Breast epithelium (tissue), 4 donors: Measurements from ENCODE around the gene ANKRD6. TPM values are rescaled to one million over a fixed set of nuclear protein-coding genes. Genes with fewer than 3 reads are reported as not detected.

Source experiments
- DNase-seq, 2 donors: peaks; one replicate each; pipeline ENCODE4 v3.0.0-alpha.2; 2019; ENCODE audit warnings: low spot score in 2 of 2
- H3K27ac ChIP-seq, 2 donors: fragments of 200-600 bp; sonication (generic) in 1 of 2; one replicate each; pipeline ENCODE4 v1.5.1; 2016 to 2019; ENCODE audit warnings: mild to moderate bottlenecking in 1 of 2
- H3K27me3 ChIP-seq, 2 donors: fragments of 200-600 bp; sonication (generic) in 1 of 2; one replicate each; pipeline versions ENCODE4 v1.5.1 to v1.6.0; 2017 to 2019; ENCODE audit warnings: control low read depth in 1 of 2, mild to moderate bottlenecking in 1 of 2
- H3K36me3 ChIP-seq: fragments of 200-600 bp; one replicate; pipeline ENCODE4 v1.5.1; 2019
- H3K4me1 ChIP-seq, 2 donors: fragments of 200-600 bp; sonication (generic); one replicate each; pipeline ENCODE4 v1.5.1; 2016 to 2019; ENCODE audit warnings: control low read depth in 1 of 2
- H3K4me3 ChIP-seq, 3 donors: fragments of 200-600 bp; sonication (generic); 1 replicate in 2 of 3; 2 replicates in 1 of 3; pipeline ENCODE4 v1.5.1; 2016 to 2019; ENCODE audit warnings: mild to moderate bottlenecking in 3 of 3, moderate library complexity in 2 of 3
- H3K9me3 ChIP-seq, 2 donors: fragments of 200-600 bp; sonication (generic) in 1 of 2; one replicate each; pipeline ENCODE4 v1.5.1; 2016 to 2019; ENCODE audit warnings: control low read depth in 1 of 2
- POLR2A ChIP-seq: fragments of 450-650 bp; IDR thresholded peaks from one replicate; pipeline ENCODE4 v1.6.1; 2016; ENCODE audit warnings: antibody characterized with exemption, mild to moderate bottlenecking, moderate library complexity
- POLR2AphosphoS5 ChIP-seq, 3 donors: sonication (generic); formaldehyde crosslinking; IDR thresholded peaks; one replicate each; pipeline ENCODE4 v1.6.1; 2017; ENCODE audit warnings: antibody characterized with exemption in 3 of 3
- intact Hi-C: fragments of 100-400 bp; cut with DNase I; formaldehyde crosslinking; loops from one replicate; pipeline ENCODE4 v1.15.1; 2023; ENCODE audit warnings: low total_unique reads
- total RNA-seq, 3 donors: library from RNA; depleted of rRNA; stranded (reverse); fragments of >200 nt; gene quantifications; one replicate each; pipeline ENCODE4 v1.1.0, GENCODE V29; 2016
- TF ChIP-seq, protein P1 (sequence below), 3 donors: fragments of 450-650 bp; IDR thresholded peaks; one replicate each; pipeline ENCODE4 v1.5.1; 2016 to 2017; ENCODE audit warnings: antibody characterized with exemption in 3 of 3, mild to moderate bottlenecking in 3 of 3, moderate library complexity in 3 of 3

ANKRD6 gene
- total RNA-seq, 3 donors from 2014 or later: 9.6 to 23.7 (median 18.0) TPM

DNA sequence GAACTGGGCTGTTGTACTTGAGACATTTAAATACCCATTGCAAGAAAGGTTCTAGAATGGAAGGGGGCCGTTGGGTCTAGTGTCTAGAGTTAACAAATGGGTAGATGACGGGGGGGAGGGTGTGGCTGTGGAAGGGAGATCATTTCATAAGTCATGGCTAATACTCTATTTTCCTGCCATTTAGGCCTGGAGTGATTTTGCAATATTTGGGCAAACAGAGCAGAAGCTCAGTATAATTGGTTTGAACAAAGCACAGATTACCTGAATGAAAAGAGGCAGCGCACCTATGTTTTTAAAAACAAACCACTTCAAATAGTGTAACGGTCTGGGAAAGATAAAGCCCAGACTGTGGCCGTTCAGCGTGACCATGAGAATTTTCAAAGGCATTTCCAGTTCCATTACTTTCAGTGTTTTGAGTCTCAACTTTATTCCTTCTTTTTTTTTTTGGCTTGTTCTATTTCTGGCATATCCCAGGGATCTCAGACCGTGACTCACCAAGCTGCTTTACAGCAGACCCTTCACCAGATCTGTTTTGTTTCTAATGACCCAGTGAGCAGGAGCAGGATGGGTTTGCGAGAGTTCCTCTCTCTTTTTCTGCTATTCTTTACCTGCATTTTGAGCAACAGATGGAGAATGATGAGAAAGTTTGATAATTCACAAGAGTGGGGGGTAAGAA, 131.9 kb downstream of the ANKRD6 start:
- Histone ChIP-seq H3K9me3 (no peaks in the 10 kb centered on the region), H3K4me3 (no peak overlapping the region), H3K36me3 (no peaks in the 10 kb centered on the region), H3K27me3 (no peaks in the 10 kb centered on the region), H3K27ac (no peak overlapping the region), H3K4me1 (no peaks in the 10 kb centered on the region)
- no peak for DNase-seq
- intact Hi-C loops: no loop called here
- no peak for TF ChIP-seq POLR2A

DNA sequence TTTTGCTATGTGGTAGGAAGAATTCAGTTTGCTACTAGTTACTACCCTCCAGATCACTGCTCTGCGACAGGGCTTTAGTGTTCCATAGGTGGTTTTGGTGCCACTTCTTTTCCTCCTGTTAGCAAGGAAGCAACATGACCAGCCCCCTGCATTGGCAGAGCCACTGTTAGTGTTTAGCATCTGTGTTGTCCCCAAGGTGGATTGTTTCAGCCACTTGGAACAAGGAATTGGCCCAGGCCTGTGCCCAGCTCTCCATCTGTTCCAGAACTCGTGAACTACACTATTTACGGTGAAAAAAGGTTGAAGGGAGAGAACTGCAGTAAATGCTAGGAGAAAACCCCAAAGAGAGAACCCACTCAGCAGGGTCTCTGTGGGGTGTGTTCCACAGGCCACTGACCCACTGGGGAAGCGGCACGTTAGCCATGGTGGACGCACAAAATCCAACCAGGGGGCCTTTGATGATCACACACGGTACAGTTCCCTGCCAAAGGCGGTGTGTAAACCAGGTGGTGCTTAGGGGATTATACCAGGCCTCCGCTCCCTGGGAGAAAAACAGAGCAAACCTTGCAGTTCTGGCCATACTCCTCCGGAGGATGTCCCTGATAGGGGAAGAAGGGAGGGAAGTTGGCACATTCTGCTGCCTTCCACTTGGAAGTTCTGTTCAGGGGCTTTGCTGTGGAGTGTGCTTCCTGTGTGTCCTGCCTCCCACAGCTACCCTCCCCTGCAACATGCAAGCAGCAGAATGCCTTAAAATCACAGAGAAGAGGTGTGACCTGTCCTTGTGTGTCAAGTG, 133.3 kb downstream of the ANKRD6 start:
- no peaks in the 10 kb centered on the region for H3K9me3 ChIP-seq
- H3K27me3 ChIP-seq: no peaks in the 10 kb centered on the region
- no peak for DNase-seq
- H3K36me3 ChIP-seq: no peaks in the 10 kb centered on the region
- H3K4me1 ChIP-seq: no peaks in the 10 kb centered on the region
- TF ChIP-seq POLR2AphosphoS5 (IDR thresholded peaks at IDR 0.05) (no peak), POLR2A (no peak)
- TF ChIP-seq, protein P1, sequence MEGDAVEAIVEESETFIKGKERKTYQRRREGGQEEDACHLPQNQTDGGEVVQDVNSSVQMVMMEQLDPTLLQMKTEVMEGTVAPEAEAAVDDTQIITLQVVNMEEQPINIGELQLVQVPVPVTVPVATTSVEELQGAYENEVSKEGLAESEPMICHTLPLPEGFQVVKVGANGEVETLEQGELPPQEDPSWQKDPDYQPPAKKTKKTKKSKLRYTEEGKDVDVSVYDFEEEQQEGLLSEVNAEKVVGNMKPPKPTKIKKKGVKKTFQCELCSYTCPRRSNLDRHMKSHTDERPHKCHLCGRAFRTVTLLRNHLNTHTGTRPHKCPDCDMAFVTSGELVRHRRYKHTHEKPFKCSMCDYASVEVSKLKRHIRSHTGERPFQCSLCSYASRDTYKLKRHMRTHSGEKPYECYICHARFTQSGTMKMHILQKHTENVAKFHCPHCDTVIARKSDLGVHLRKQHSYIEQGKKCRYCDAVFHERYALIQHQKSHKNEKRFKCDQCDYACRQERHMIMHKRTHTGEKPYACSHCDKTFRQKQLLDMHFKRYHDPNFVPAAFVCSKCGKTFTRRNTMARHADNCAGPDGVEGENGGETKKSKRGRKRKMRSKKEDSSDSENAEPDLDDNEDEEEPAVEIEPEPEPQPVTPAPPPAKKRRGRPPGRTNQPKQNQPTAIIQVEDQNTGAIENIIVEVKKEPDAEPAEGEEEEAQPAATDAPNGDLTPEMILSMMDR (IDR thresholded peaks at IDR 0.05): no peak
- intact Hi-C loops: no loop called here
- H3K27ac ChIP-seq: no peak overlapping the region
- no peak overlapping the region for H3K4me3 ChIP-seq

DNA sequence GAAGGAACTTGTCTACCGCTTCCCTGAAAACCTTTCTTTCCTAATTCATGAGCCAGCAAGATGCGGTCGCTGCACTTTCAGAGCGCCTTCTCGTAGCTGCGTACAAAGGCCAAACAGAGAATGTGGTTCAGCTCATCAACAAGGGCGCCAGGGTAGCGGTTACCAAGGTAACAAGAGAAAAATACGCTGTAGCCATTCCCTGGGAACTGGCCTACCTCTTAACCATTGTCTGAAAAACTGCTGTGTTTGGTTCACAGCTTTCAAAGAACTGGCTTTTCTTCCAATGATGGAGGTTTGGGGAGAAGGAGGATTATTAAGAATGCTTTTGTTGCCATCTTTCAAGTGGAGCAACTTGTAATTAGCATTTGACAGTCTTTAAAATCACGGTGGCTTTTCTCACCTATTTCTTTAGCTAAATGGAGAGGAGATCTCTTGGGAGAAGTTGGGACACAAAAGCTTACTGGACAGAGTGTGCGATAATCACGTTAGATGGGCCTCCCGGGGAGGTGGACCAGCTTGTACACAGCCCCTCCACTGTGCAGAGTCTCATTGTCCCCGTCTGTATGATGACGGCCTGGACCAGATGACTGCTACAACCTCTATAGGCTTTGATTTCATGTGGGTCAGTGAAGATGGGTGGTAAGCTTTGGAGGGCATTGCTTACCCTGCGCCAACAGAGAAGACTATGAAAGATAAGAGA, 134.1 kb downstream of the ANKRD6 start:
- TF ChIP-seq POLR2AphosphoS5 (IDR thresholded peaks at IDR 0.05): no peak
- TF ChIP-seq, protein P1 (IDR thresholded peaks at IDR 0.05): no peak
- TF ChIP-seq POLR2A: no peak
- Histone ChIP-seq H3K36me3 (no peaks in the 10 kb centered on the region), H3K27me3 (no peaks in the 10 kb centered on the region), H3K4me1 (no peaks in the 10 kb centered on the region), H3K27ac (no peak overlapping the region), H3K9me3 (no peaks in the 10 kb centered on the region), H3K4me3 (no peak overlapping the region)
- no peak for DNase-seq
- intact Hi-C loops: no loop called here

DNA sequence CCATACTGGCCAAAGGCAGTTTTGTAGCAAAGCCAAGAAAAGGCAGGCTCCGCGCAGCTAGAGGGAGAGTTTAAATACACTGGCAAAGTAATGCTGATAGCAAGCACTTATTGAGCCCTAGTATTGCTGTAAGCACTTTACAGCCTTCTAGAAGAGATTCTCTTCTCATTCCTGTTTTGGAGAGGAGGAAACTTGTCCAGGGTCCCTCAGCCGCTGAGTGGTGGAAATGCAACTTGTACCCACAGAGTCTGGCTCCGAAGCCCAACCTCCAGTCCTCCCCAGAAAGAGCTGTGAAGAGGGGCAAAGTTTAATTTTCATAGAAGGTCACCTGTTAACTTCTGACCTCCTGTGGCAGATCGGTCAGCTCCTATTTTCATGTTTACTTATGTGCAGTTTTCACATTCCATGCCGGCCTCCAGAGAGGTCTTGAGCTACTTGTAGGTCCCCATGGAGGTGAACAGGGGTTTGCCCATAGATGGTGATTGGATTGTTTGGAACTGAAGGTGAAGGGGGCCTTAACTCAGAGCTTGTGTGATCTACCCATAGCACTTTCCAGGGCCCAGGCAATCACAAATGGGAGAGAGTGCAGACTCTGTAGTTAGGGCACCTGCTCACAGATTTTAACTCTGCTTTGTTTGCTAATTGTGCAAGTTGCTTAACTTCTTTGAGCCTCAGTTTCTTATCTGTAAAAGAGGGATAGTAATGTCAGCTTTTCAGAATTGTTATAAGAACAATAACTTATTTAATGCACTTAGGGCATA, 134.9 kb downstream of the ANKRD6 start:
- no peak for TF ChIP-seq POLR2A
- TF ChIP-seq, protein P1 (IDR thresholded peaks at IDR 0.05): no peak
- TF ChIP-seq POLR2AphosphoS5 (IDR thresholded peaks at IDR 0.05): no peak
- DNase-seq: no peak
- Histone ChIP-seq H3K4me3 (no peak overlapping the region), H3K36me3 (no peaks in the 10 kb centered on the region), H3K27me3 (no peaks in the 10 kb centered on the region), H3K4me1 (no peaks in the 10 kb centered on the region), H3K27ac (no peak overlapping the region), H3K9me3 (no peaks in the 10 kb centered on the region)
- intact Hi-C loops: no loop called here

DNA sequence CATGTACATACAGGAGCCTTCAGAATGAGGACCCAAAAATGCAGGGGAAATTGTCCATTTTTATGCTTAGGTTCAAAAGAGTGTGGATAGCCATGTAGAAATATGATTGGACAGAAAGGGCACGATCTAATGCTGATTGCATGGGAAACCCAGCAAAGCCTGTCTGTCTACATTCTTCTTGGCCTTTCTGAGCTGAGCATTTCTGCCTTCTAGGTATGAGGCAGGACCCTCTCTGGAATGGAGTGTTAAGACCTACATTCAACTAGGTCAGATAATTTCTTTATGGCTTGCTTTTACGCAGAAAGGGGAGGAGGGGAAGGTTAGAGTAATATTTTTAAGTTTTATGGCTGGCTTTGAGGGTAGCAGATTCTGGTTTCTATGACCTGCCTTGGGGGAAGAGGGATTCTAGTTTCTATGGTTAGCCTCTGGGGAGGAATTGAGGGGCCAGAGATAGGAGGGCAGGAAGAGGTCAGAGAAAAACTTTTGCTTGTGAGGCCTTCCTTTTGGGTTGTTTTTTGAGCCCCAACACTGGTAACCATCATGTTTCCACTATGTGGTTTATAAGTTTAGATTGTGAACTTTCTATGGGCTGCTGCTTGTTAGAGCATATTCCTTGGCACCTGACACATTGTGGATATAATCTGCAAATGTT, 142.1 kb downstream of the ANKRD6 start:
- Histone ChIP-seq H3K9me3 (no peaks in the 10 kb centered on the region), H3K4me1 (no peaks in the 10 kb centered on the region), H3K36me3 (no peaks in the 10 kb centered on the region), H3K27me3 (no peaks in the 10 kb centered on the region), H3K27ac (no peak overlapping the region), H3K4me3 (no peak overlapping the region)
- intact Hi-C loops: no loop called here
- DNase-seq: no peak
- TF ChIP-seq, protein P1 (IDR thresholded peaks at IDR 0.05): no peak
- TF ChIP-seq POLR2AphosphoS5 (IDR thresholded peaks at IDR 0.05) (no peak), POLR2A (no peak)
